ENCODE results near the gene SLC4A9. TPM values are rescaled to one million over a fixed set of nuclear protein-coding genes. Genes with fewer than 3 reads are reported as not detected.
A peak's percentile ranks its signal among the peaks of the same experiment; 100 is the strongest.

Gene SLC4A9
- total RNA-seq, 4 donors from 2014 or later = 0.12 TPM; not detected in 3

GRCh38 chr5:140362875-140363630 is 3.1 kb downstream of the SLC4A9 start:
- H3K4me3 ChIP-seq = peak overlapping the region in 1 of 2 donors; percentile 11
- H3K9me3 ChIP-seq = no peaks in the 10 kb centered on the region
- intact Hi-C loops (cut with DNase I; ENCODE audit: low total_unique reads) = no loop called here
- no peak overlapping the region for H3K27ac ChIP-seq
- peak; percentile 58 to 72 for DNase-seq
- H3K36me3 ChIP-seq = no peaks in the 10 kb centered on the region
- TF ChIP-seq CTCF (IDR thresholded peaks at IDR 0.05) (peak; percentile 76 to 86 (median 78)), POLR2A (IDR thresholded peaks at IDR 0.05) (no peak)
- no peaks in the 10 kb centered on the region for H3K27me3 ChIP-seq
- H3K4me1 ChIP-seq = no peaks in the 10 kb centered on the region

DNA sequence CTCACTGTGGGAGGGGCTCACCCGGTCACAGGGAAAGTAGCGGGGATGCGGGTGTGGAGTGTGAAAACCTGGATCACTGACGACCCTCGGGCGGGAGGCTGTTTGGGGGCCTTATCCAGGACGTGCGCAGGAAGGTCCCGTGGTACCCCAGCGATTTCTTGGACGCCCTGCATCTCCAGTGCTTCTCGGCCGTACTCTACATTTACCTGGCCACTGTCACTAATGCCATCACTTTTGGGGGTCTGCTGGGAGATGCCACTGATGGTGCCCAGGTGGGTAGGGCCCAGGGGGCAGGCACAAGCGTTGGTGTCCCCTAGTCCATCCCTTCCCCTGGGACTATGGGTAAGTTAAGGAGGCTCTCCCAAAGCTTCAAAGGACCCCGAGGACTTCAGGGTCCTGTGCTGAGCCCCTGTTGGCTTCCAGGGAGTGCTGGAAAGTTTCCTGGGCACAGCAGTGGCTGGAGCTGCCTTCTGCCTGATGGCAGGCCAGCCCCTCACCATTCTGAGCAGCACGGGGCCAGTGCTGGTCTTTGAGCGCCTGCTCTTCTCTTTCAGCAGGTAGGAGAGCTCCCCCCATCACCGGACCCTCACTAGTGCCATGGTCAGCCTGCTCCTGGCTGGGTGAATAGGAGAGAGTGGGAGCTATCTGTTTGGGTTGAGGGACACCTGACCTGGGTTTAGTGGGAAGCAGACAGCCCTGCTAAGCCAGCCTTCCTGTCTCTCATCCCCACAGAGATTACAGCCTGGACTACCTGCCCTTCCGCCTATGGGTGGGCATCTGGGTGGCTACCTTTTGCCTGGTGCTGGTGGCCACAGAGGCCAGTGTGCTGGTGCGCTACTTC is 3.9 kb downstream of the SLC4A9 start:
- Histone ChIP-seq H3K9me3 (no peaks in the 10 kb centered on the region), H3K4me1 (no peaks in the 10 kb centered on the region), H3K36me3 (no peaks in the 10 kb centered on the region), H3K27ac (no peak overlapping the region), H3K4me3 (peak overlapping the region in 1 of 2 donors; percentile 11), H3K27me3 (no peaks in the 10 kb centered on the region)
- no peak for DNase-seq
- TF ChIP-seq POLR2A (IDR thresholded peaks at IDR 0.05) (no peak), CTCF (IDR thresholded peaks at IDR 0.05) (no peak)
- intact Hi-C loops (cut with DNase I; ENCODE audit: low total_unique reads) = no loop called here

- no peak for TF ChIP-seq POLR2A (IDR thresholded peaks at IDR 0.05)
- no peak for TF ChIP-seq CTCF (IDR thresholded peaks at IDR 0.05)
- intact Hi-C loops (cut with DNase I; ENCODE audit: low total_unique reads) = no loop called here
- Histone ChIP-seq H3K36me3 (no peaks in the 10 kb centered on the region), H3K9me3 (no peaks in the 10 kb centered on the region), H3K4me3 (no peak overlapping the region), H3K27ac (no peak overlapping the region), H3K4me1 (no peaks in the 10 kb centered on the region), H3K27me3 (no peaks in the 10 kb centered on the region)
- DNase-seq = no peak
Observed at GRCh38 chr5:140364472-140364765, 4.4 kb downstream of the SLC4A9 start.

GRCh38 chr5:140365282-140365681 is 5.3 kb downstream of the SLC4A9 start:
- H3K27ac ChIP-seq = no peak overlapping the region
- H3K4me3 ChIP-seq = no peak overlapping the region
- DNase-seq = no peak
- no peaks in the 10 kb centered on the region for H3K9me3 ChIP-seq
- no peaks in the 10 kb centered on the region for H3K27me3 ChIP-seq
- intact Hi-C loops (cut with DNase I; ENCODE audit: low total_unique reads) = no loop called here
- no peaks in the 10 kb centered on the region for H3K4me1 ChIP-seq
- TF ChIP-seq POLR2A (IDR thresholded peaks at IDR 0.05) = no peak
- no peak for TF ChIP-seq CTCF (IDR thresholded peaks at IDR 0.05)
- no peaks in the 10 kb centered on the region for H3K36me3 ChIP-seq

DNA sequence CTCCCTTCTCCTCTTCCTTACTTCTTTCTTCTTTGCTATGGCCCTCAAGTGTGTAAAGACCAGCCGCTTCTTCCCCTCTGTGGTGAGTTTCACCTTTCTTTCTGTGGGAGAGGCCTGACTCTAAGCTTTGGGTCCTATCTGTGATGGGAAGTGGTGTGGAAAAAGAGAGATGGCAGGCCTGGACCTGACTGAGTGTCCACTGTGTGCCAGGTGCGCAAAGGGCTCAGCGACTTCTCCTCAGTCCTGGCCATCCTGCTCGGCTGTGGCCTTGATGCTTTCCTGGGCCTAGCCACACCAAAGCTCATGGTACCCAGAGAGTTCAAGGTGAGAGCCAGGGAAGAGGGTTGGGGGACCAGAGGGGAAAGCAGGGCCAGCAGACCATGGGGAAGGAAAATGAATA is 5.9 kb downstream of the SLC4A9 start:
- Histone ChIP-seq H3K9me3 (no peaks in the 10 kb centered on the region), H3K4me3 (no peak overlapping the region), H3K27ac (no peak overlapping the region), H3K4me1 (no peaks in the 10 kb centered on the region), H3K36me3 (no peaks in the 10 kb centered on the region), H3K27me3 (no peaks in the 10 kb centered on the region)
- DNase-seq = no peak
- intact Hi-C loops (cut with DNase I; ENCODE audit: low total_unique reads) = no loop called here
- TF ChIP-seq CTCF (IDR thresholded peaks at IDR 0.05) (no peak), POLR2A (IDR thresholded peaks at IDR 0.05) (no peak)
